H1 (cell line): ENCODE data around the gene SF3B1. TPM values are rescaled to one million over a fixed set of nuclear protein-coding genes. Genes with fewer than 3 reads are reported as not detected.

Source experiments
- CTCF ChIA-PET: fragments of 300-600 bp; sonication (Branson Sonifier 250); formaldehyde crosslinking; loops from one replicate; lab custom pipeline; 2021; ENCODE audit not compliant: partially characterized antibody; lab: Charles Lee
- POLR2A ChIA-PET: fragments of 300-600 bp; sonication (Branson Sonifier 250); formaldehyde crosslinking; loops from one replicate; lab custom pipeline; 2021; ENCODE audit warnings: inconsistent platforms; ENCODE audit not compliant: partially characterized antibody; lab: Charles Lee
- DNase-seq, 2 experiments: peaks; one replicate each; pipeline versions ENCODE4 v3.0.0 to v3.0.0-alpha.2; 2010 to 2022; ENCODE audit warnings: low spot score in 2 of 2, low read depth in 1 of 2, mixed read lengths in 1 of 2
- FAIRE-seq: peaks from 2 replicates; lab custom pipeline; 2011; peaks lifted over from hg19 to GRCh38; lab: Jason Lieb, UNC
- H2AFZ ChIP-seq: 2 replicates; pipeline ENCODE4 v1.8.1; 2012; ENCODE audit warnings: low read length, inconsistent platforms
- H2AK5ac ChIP-seq: 2 replicates; pipeline ENCODE4 v1.6.1; 2013; ENCODE audit warnings: low read depth, low read length
- H2BK120ac ChIP-seq: replicated peaks from 2 replicates; pipeline ENCODE3; 2013; ENCODE audit warnings: low read depth, low read length, inconsistent platforms
- H2BK12ac ChIP-seq: 2 replicates; pipeline ENCODE4 v1.6.1; 2013; ENCODE audit warnings: low read depth, low read length
- H2BK15ac ChIP-seq: 2 replicates; pipeline ENCODE4 v1.6.1; 2013; ENCODE audit warnings: low read length
- H2BK20ac ChIP-seq: 2 replicates; pipeline ENCODE4 v1.6.1; 2013; ENCODE audit warnings: low read length
- H2BK5ac ChIP-seq: 2 replicates; pipeline ENCODE4 v1.6.1; 2013; ENCODE audit warnings: low read depth, low read length
- H3K14ac ChIP-seq: 2 replicates; pipeline ENCODE4 v1.6.1; 2013; ENCODE audit warnings: inconsistent platforms; ENCODE audit not compliant: insufficient read length
- H3K18ac ChIP-seq: 2 replicates; pipeline ENCODE4 v1.6.1; 2013; ENCODE audit warnings: low read length; ENCODE audit errors: extremely low read depth
- H3K23ac ChIP-seq: 2 replicates; pipeline ENCODE4 v1.6.1; 2013; ENCODE audit warnings: inconsistent platforms; ENCODE audit not compliant: insufficient read length
- H3K23me2 ChIP-seq: 2 replicates; pipeline ENCODE4 v1.6.1; 2013; ENCODE audit warnings: low read depth, low read length
- H3K27ac ChIP-seq: 2 replicates; pipeline ENCODE4 v1.6.1; 2011; ENCODE audit warnings: low read depth, low read length, inconsistent platforms
- H3K27me3 ChIP-seq, 4 experiments: replicated peaks in 1 of 4; 1 replicate in 1 of 4; 2 replicates in 3 of 4; pipeline versions ENCODE4 v1.6.1 to v1.8.1; 2011 to 2013; ENCODE audit warnings: low read length in 3 of 4, mild to moderate bottlenecking in 3 of 4, inconsistent platforms in 2 of 4, mixed read lengths in 2 of 4, moderate library complexity in 1 of 4; ENCODE audit not compliant: control insufficient read depth in 3 of 4, insufficient read depth in 3 of 4; ENCODE audit errors: extremely low read depth in 1 of 4
- H3K36me3 ChIP-seq, 4 experiments: 2 replicates each; pipeline versions ENCODE4 v1.6.1 to v1.8.1; 2011 to 2013; ENCODE audit warnings: mild to moderate bottlenecking in 4 of 4, low read length in 3 of 4, moderate library complexity in 2 of 4, control low read depth in 1 of 4, inconsistent platforms in 1 of 4; ENCODE audit not compliant: insufficient read depth in 4 of 4, control insufficient read depth in 2 of 4
- H3K4ac ChIP-seq: replicated peaks from 2 replicates; pipeline ENCODE3; 2013; ENCODE audit warnings: low read length, low read depth, mixed read lengths, inconsistent platforms; ENCODE audit not compliant: insufficient read length
- H3K4me1 ChIP-seq, 4 experiments: replicated peaks in 1 of 4; 1 replicate in 1 of 4; 2 replicates in 3 of 4; pipeline versions ENCODE4 v1.6.1 to v1.8.1; 2011 to 2013; ENCODE audit warnings: low read length in 3 of 4, inconsistent platforms in 2 of 4, mixed read lengths in 1 of 4; ENCODE audit not compliant: insufficient read depth in 4 of 4, control insufficient read depth in 3 of 4
- H3K4me2 ChIP-seq, 2 experiments: 2 replicates each; pipeline versions ENCODE4 v1.6.1 to v1.8.1; 2011 to 2013; ENCODE audit warnings: low read depth in 2 of 2, low read length in 2 of 2, control low read depth in 1 of 2, inconsistent platforms in 1 of 2, mild to moderate bottlenecking in 1 of 2; ENCODE audit not compliant: insufficient read depth in 1 of 2
- H3K4me3 ChIP-seq, 4 experiments: fragments of 200-600, 300-600 bp in 1 of 4; sonication (generic), shearing (Covaris generic), sonication (Bioruptor Twin) in 1 of 4; 2 replicates each; pipeline versions ENCODE4 v1.5.1 to v1.8.1; 2011 to 2016; ENCODE audit warnings: low read length in 4 of 4, low read depth in 3 of 4, control low read depth in 2 of 4, inconsistent platforms in 2 of 4, mild to moderate bottlenecking in 2 of 4, mixed read lengths in 1 of 4, moderate library complexity in 1 of 4; ENCODE audit not compliant: insufficient read depth in 2 of 4; ENCODE audit errors: extremely low read depth in 1 of 4
- H3K56ac ChIP-seq: replicated peaks from 2 replicates; pipeline ENCODE3; 2013; ENCODE audit warnings: low read depth, mild to moderate bottlenecking, mixed read lengths, low read length, inconsistent platforms; ENCODE audit not compliant: insufficient read length
- H3K79me1 ChIP-seq: 2 replicates; pipeline ENCODE4 v1.6.1; 2013; ENCODE audit warnings: low read depth, low read length, control low read depth
- H3K79me2 ChIP-seq, 2 experiments: 2 replicates each; pipeline versions ENCODE4 v1.6.1 to v1.8.1; 2012 to 2013; ENCODE audit warnings: low read length in 2 of 2, mild to moderate bottlenecking in 2 of 2, inconsistent platforms in 1 of 2; ENCODE audit not compliant: insufficient read depth in 2 of 2, control insufficient read depth in 1 of 2
- H3K9ac ChIP-seq, 4 experiments: replicated peaks in 1 of 4; 1 replicate in 1 of 4; 2 replicates in 3 of 4; pipeline versions ENCODE4 v1.6.1 to v1.8.1; 2011 to 2013; ENCODE audit warnings: low read depth in 3 of 4, low read length in 3 of 4, control low read depth in 2 of 4, mild to moderate bottlenecking in 2 of 4, moderate library complexity in 2 of 4, inconsistent platforms in 1 of 4; ENCODE audit errors: extremely low read depth in 1 of 4
- H3K9me3 ChIP-seq, 2 experiments: 2 replicates each; pipeline versions ENCODE4 v1.6.1 to v1.8.1; 2012 to 2013; ENCODE audit warnings: mild to moderate bottlenecking in 2 of 2, moderate library complexity in 2 of 2, control low read depth in 1 of 2, inconsistent platforms in 1 of 2, low read depth in 1 of 2, low read length in 1 of 2, mixed read lengths in 1 of 2; ENCODE audit not compliant: insufficient read depth in 2 of 2
- H4K20me1 ChIP-seq, 2 experiments: replicated peaks in 1 of 2; 2 replicates each; pipeline versions ENCODE3 to v1.8.1; 2011 to 2013; ENCODE audit warnings: inconsistent platforms in 2 of 2, low read length in 2 of 2, mild to moderate bottlenecking in 1 of 2; ENCODE audit not compliant: insufficient read depth in 2 of 2, control insufficient read depth in 1 of 2
- H4K5ac ChIP-seq: 2 replicates; pipeline ENCODE4 v1.6.1; 2013; ENCODE audit warnings: low read length, low read depth, mixed read lengths, inconsistent platforms; ENCODE audit not compliant: insufficient read length
- H4K8ac ChIP-seq: 2 replicates; pipeline ENCODE4 v1.8.0; 2013; ENCODE audit warnings: mild to moderate bottlenecking, moderate library complexity, low read length, inconsistent platforms; ENCODE audit not compliant: insufficient read depth; ENCODE audit errors: extremely low read depth
- H4K91ac ChIP-seq: replicated peaks from 2 replicates; pipeline ENCODE3; 2013; ENCODE audit warnings: low read length, mixed read lengths, inconsistent platforms; ENCODE audit not compliant: insufficient read length
- JUN ChIP-seq: IDR thresholded peaks from 2 replicates; pipeline ENCODE4 v1.6.1; 2011; ENCODE audit warnings: low read depth, mild to moderate bottlenecking, improper control_type of control experiment, low read length
- TCF12 ChIP-seq: IDR thresholded peaks from 2 replicates; pipeline ENCODE4 v1.6.1; 2011; ENCODE audit warnings: low read depth, mild to moderate bottlenecking, low read length
- ZNF274 ChIP-seq: IDR thresholded peaks from 2 replicates; pipeline ENCODE4 v1.7.0; 2012; ENCODE audit warnings: low read length, borderline replicate concordance; ENCODE audit errors: extremely low read depth
- WGBS, 2 experiments: shearing (Covaris generic) in 1 of 2; methylation state at CpG; one replicate each; pipeline versions ENCODE4 v1.1.6 to v1.1.7; 2013 to 2015; ENCODE audit warnings: low lambda C conversion rate in 2 of 2, mixed read lengths in 2 of 2, inconsistent platforms in 1 of 2, low coverage in 1 of 2, missing lambda C conversion rate in 1 of 2; ENCODE audit not compliant: insufficient replicate concordance in 2 of 2, insufficient coverage in 1 of 2, insufficient read length in 1 of 2; ENCODE audit errors: extremely low coverage in 1 of 2, missing lambda C conversion rate in 1 of 2; 5-methylcytosine and 5-hydroxymethylcytosine counted together
- polyA plus RNA-seq, 7 experiments: library from polyadenylated mRNA; depleted of rRNA in 3 of 7; stranded (reverse) in 5 of 7; unstranded in 2 of 7; fragments of >200 nt in 5 of 7; fragments of 200-250 nt in 2 of 7; gene quantifications; 1 replicate in 5 of 7; 2 replicates in 1 of 7; 4 replicates in 1 of 7; pipeline versions ENCODE4 v1.2.1 to v1.2.3, GENCODE V29; 2011 to 2013; ENCODE audit warnings: missing spikeins in 2 of 7, mixed read lengths in 2 of 7
- total RNA-seq: library from RNA; stranded (reverse); fragmentation: NEBNext Ultra II Directional; extraction: Animal tissue kit (Norgen Biotek cat#: 25700); gene quantifications from 2 replicates; pipeline ENCODE4 v1.2.1, GENCODE V29; 2021

Gene SF3B1
- total and polyA plus RNA-seq, 2 of the 8 experiments (the other 6 are each of a cell fraction or from before 2014, with no cell fraction given): 320 to 403 TPM

GRCh38 chr2:197363998-197364397, 70.8 kb downstream of the SF3B1 start:
- Histone ChIP-seq H3K23me2 (no peaks in the 10 kb centered on the region; the same call in 1 of the 2 replicates), H2BK120ac (no peak overlapping the region), H3K4me2 (no peak overlapping the region), H4K8ac (no peak overlapping the region), H3K4me1 (no peaks in the 10 kb centered on the region), H3K9me3 (no peaks in the 10 kb centered on the region), H3K36me3 (no peaks in the 10 kb centered on the region), H3K23ac (no peak overlapping the region), H3K18ac (no peak overlapping the region), H3K4me3 (no peak overlapping the region), H3K14ac (no peak overlapping the region), H3K4ac (no peak overlapping the region), H3K79me1 (no peaks in the 10 kb centered on the region), H2BK12ac (no peak overlapping the region), H4K5ac (no peak overlapping the region), H3K27ac (no peak overlapping the region), H3K79me2 (no peaks in the 10 kb centered on the region), H4K91ac (no peak overlapping the region), H2AK5ac (no peak overlapping the region), H3K56ac (no peak overlapping the region), H2AFZ (peak overlapping the region; percentile 75; the same call in 1 of the 2 replicates), H4K20me1 (no peaks in the 10 kb centered on the region), H2BK5ac (no peak overlapping the region), H2BK15ac (no peak overlapping the region), H2BK20ac (no peak overlapping the region), H3K27me3 (no peaks in the 10 kb centered on the region), H3K9ac (no peak overlapping the region)
- POLR2A ChIA-PET: interaction anchor here (1.2 kb wide), 1 partner anchor 133 kb away, joined by 3 read pairs; no protein-coding TSS in a partner anchor
- FAIRE-seq (no peak), DNase-seq (no peak)
- WGBS, 2 experiments: 59% methylated on average over 5 of the region's 5 CpGs; no CpG with 5 or more reads in 1 of the 2 experiments
- no peak for TF ChIP-seq JUN
- TF ChIP-seq TCF12: no peak
- TF ChIP-seq ZNF274: no peak
- CTCF ChIA-PET: interaction anchor here (1.0 to 1.6 kb wide), 4 partner anchors 11 to 254 kb away, joined by 3 to 5 read pairs (median 4); no protein-coding TSS in a partner anchor
